Activated B cell treated with CpG ODN at 0.5 μM for 24 hours (primary cell): Measurements from ENCODE around the gene HOXA9. TPM values are rescaled to one million over a fixed set of nuclear protein-coding genes. Genes with fewer than 3 reads are reported as not detected.

Source experiments
- ATAC-seq: fragments of 200-7000 bp; cut with Tn5 transposase; one replicate; pipeline ENCODE4 v1.10.0; 2021; ENCODE audit warnings: low read depth, mild to moderate bottlenecking, moderate library complexity
- CTCF ChIA-PET: fragments of 350-600 bp; sonication (Branson Sonifier 250); formaldehyde crosslinking; loops from one replicate; lab custom pipeline; 2021; ENCODE audit warnings: antibody characterized with exemption; lab: Charles Lee
- POLR2A ChIA-PET: fragments of 350-600 bp; sonication (Branson Sonifier 250); formaldehyde crosslinking; loops from one replicate; lab custom pipeline; 2021; ENCODE audit warnings: antibody characterized with exemption; lab: Charles Lee
- DNase-seq: peaks from one replicate; pipeline ENCODE4 v3.0.0; 2022
- H3K27ac Mint-ChIP-seq: one replicate; pipeline ENCODE4 v1.8.0; 2020; ENCODE audit warnings: mixed read lengths
- H3K27me3 Mint-ChIP-seq: one replicate; pipeline ENCODE4 v1.8.0; 2021; ENCODE audit warnings: mixed read lengths
- H3K36me3 Mint-ChIP-seq: one replicate; pipeline ENCODE4 v1.8.0; 2021; ENCODE audit warnings: low read depth, mixed read lengths
- H3K4me1 Mint-ChIP-seq: one replicate; pipeline ENCODE4 v1.8.0; 2021; ENCODE audit warnings: mixed read lengths
- H3K4me3 Mint-ChIP-seq: one replicate; pipeline ENCODE4 v1.8.0; 2020; ENCODE audit warnings: mild to moderate bottlenecking, mixed read lengths
- H3K9me3 Mint-ChIP-seq: one replicate; pipeline ENCODE4 v1.8.0; 2020; ENCODE audit warnings: mixed read lengths
- intact Hi-C: fragments of 100-400 bp; cut with micrococcal nuclease; formaldehyde crosslinking; loops from one replicate; pipeline ENCODE4 v1.15.1; 2024
- total RNA-seq: library from RNA; stranded (reverse); gene quantifications from 2 replicates; pipeline ENCODE4 v1.2.3, GENCODE V29; 2022
- TF ChIP-seq, protein P1 (sequence below): fragments of 200-600 bp; IDR thresholded peaks from one replicate; pipeline ENCODE4 v1.8.0; 2022; ENCODE audit warnings: antibody characterized with exemption, mild to moderate bottlenecking

The HOXA9 gene
- total RNA-seq, 1 donor from 2014 or later = not detected

DNA sequence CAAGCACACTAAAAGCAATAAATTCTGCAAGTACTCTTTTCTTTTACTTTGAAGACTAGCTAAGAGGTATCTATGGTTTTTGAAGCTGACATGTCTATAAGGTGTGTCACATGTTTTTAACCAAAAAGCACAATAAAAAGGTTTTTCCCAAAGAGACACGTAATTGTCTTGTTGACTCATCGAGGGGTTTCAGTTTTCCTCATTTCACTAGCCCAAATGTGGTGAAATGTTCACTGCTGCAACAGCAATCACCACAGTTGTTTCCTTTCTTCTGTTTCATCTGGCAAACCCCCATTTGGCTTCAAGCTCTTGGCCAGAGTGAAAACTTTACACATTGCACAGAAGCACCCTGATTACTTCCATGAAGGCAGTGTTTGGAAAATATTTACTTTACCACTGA is 30.9 kb downstream of the HOXA9 start:
- Mint-ChIP-seq H3K9me3 (no peaks in the 10 kb centered on the region), H3K27ac (no peak overlapping the region), H3K27me3 (peaks cover 47% of the 10 kb centered on the region), H3K4me3 (no peak overlapping the region), H3K36me3 (no peaks in the 10 kb centered on the region), H3K4me1 (peaks cover 2% of the 10 kb centered on the region)
- CTCF ChIA-PET = no interaction called here
- POLR2A ChIA-PET = no interaction called here
- DNase-seq (no peak), ATAC-seq (no peak)
- intact Hi-C loops = no loop called here
- TF ChIP-seq, protein P1, sequence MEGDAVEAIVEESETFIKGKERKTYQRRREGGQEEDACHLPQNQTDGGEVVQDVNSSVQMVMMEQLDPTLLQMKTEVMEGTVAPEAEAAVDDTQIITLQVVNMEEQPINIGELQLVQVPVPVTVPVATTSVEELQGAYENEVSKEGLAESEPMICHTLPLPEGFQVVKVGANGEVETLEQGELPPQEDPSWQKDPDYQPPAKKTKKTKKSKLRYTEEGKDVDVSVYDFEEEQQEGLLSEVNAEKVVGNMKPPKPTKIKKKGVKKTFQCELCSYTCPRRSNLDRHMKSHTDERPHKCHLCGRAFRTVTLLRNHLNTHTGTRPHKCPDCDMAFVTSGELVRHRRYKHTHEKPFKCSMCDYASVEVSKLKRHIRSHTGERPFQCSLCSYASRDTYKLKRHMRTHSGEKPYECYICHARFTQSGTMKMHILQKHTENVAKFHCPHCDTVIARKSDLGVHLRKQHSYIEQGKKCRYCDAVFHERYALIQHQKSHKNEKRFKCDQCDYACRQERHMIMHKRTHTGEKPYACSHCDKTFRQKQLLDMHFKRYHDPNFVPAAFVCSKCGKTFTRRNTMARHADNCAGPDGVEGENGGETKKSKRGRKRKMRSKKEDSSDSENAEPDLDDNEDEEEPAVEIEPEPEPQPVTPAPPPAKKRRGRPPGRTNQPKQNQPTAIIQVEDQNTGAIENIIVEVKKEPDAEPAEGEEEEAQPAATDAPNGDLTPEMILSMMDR = no peak

DNA sequence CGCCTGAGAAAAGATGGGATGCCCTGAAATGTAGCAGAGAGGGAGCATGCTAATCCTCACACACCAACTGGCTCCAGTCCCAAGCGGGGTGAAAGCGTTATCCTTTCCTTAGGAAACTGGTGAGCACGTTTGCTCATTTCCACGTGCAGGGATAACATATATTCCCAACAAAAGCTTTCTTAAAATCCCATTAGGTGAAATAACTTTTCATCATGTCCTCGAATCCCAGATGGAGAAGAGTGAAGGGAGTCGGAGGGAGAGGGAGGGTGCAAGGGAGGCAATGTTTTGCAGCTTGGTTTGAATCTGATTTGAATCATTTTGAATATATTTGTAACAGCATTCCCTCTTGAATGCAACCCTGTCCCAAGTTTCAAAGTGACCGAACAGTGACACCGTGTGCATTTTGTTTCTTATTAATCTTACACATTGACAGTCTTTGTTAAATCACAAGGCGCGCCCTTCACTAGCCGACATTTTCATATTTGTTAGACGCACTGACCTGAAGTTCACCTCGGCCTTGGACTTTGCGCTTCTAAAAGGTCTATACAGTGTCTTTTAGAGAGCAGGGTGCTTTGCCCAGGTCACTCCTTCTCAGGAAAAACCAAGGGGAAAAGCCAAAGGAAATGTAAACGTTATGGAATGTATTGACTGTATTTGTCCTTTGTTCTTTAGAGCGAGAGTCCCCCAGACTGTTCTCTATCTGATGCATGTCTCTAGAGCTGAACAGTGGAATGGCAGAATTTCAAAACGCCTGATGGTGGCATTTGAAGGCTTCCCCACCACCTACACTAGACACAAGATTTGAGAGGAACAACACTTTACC is 31.7 kb downstream of the HOXA9 start:
- peaks cover 45% of the 10 kb centered on the region for H3K27me3 Mint-ChIP-seq
- TF ChIP-seq, protein P1 = no peak
- no peak overlapping the region for H3K4me3 Mint-ChIP-seq
- peaks cover 2% of the 10 kb centered on the region for H3K4me1 Mint-ChIP-seq
- no peak for DNase-seq
- no peak for ATAC-seq
- H3K9me3 Mint-ChIP-seq = no peaks in the 10 kb centered on the region
- no peak overlapping the region for H3K27ac Mint-ChIP-seq
- CTCF ChIA-PET = no interaction called here
- POLR2A ChIA-PET = no interaction called here
- no peaks in the 10 kb centered on the region for H3K36me3 Mint-ChIP-seq
- intact Hi-C loops = no loop called here

DNA sequence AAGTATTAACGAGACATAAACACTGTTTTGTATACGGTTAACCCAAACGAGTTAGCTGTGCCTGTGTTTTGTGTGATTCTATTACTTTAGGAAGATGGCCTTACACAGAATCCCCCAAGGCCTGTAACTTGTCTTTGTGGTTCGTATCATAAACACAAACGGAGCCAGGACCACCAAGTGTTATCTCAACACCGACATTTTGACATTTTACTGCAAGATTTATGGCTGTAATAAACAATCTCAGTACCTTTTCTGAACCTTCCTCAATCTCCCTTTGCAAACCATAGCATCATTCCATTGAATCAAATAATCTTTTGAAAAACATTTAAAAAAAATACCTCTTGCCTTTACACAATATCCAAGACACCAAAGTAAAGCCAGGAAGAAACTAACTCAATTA is 32.4 kb downstream of the HOXA9 start:
- ATAC-seq (no peak), DNase-seq (no peak)
- no peaks in the 10 kb centered on the region for H3K36me3 Mint-ChIP-seq
- H3K9me3 Mint-ChIP-seq = no peaks in the 10 kb centered on the region
- H3K27me3 Mint-ChIP-seq = peaks cover 45% of the 10 kb centered on the region
- H3K27ac Mint-ChIP-seq = no peak overlapping the region
- ChIA-PET CTCF (no interaction called here), POLR2A (no interaction called here)
- intact Hi-C loops = no loop called here
- H3K4me3 Mint-ChIP-seq = no peak overlapping the region
- TF ChIP-seq, protein P1 = no peak
- peaks cover 2% of the 10 kb centered on the region for H3K4me1 Mint-ChIP-seq

DNA sequence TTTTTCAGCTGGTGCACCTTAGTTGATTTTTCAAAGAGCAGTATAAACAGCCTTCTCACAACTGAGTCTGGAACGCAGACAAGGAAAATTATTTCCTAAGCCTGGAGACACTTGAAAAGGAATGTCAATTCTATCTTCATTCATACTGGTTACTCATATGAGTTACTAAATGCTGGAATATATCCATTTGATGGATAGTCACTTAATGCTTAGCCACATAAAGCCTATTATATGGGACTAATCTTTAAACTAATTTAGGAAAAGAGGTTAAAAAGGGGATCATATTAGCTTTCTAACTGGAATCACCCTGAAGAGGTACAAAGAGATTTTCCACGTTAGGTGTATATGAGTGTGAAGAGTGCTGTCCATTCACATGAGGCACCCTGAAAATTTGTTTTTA is 33.1 kb downstream of the HOXA9 start:
- Mint-ChIP-seq H3K4me3 (no peak overlapping the region), H3K27me3 (peaks cover 41% of the 10 kb centered on the region)
- CTCF ChIA-PET = no interaction called here

DNA sequence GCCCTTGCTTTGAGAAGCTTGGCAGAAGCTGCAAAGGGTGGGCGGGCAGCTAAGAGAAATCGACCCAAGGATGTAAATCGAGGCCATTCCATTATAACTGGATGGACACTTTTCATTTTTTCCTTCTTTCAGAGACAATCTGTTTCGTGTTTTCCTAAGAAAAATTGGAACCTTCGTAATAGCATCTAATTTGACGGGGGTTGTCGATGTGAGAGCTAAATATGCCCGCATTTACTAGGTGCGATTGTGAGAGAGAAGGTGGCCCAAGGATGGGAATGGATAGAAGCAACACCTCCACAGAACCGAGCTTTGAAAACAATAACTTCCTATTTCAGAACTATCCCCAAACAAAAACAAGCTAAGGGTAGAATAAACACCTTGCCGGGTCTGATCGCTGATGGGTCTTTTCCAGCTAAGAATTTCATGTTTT is 33.9 kb downstream of the HOXA9 start:
- ChIA-PET POLR2A (interaction anchor here (0.7 to 2.2 kb wide), 4 partner anchors 34 to 784 kb away, joined by 3 to 16 read pairs (median 7); partner anchors contain the start of gene SKAP2), CTCF (no interaction called here)
- Mint-ChIP-seq H3K4me1 (peaks cover 2% of the 10 kb centered on the region), H3K9me3 (no peaks in the 10 kb centered on the region), H3K27ac (no peak overlapping the region), H3K4me3 (peak overlapping the region; percentile 76), H3K27me3 (peaks cover 43% of the 10 kb centered on the region), H3K36me3 (no peaks in the 10 kb centered on the region)
- ATAC-seq = no peak
- intact Hi-C loops = loop anchor here (2.0 kb wide), 2 partner anchors 19 to 35 kb away; no protein-coding TSS in a partner anchor
- TF ChIP-seq, protein P1 = no peak
- DNase-seq = no peak

More for the DNA sequence above, 33.1 kb downstream of the HOXA9 start:
- Mint-ChIP-seq H3K27ac (no peak overlapping the region), H3K4me1 (peaks cover 2% of the 10 kb centered on the region), H3K9me3 (no peaks in the 10 kb centered on the region), H3K36me3 (no peaks in the 10 kb centered on the region)
- intact Hi-C loops = no loop called here
- TF ChIP-seq, protein P1 = no peak
- ATAC-seq (no peak), DNase-seq (no peak)
- POLR2A ChIA-PET = interaction anchor here (1.2 to 2.2 kb wide), 2 partner anchors 41 to 269 kb away, joined by 3 to 10 read pairs; partner anchors contain the start of gene SKAP2
